Lower lobe of right lung (tissue), 2 donors: ENCODE data around the gene GLIS1. TPM values are rescaled to one million over a fixed set of nuclear protein-coding genes. Genes with fewer than 3 reads are reported as not detected.

ENCODE experiments used
- ATAC-seq, 2 donors: fragments of 200-7000 bp; cut with Tn5 transposase; one replicate each; pipeline ENCODE4 v1.9.1; 2020 to 2022; ENCODE audit warnings: mild to moderate bottlenecking in 2 of 2, moderate library complexity in 2 of 2
- DNase-seq: peaks from one replicate; pipeline ENCODE4 v3.0.0-alpha.2; 2020
- H3K27ac ChIP-seq: fragments of 200-600 bp; one replicate; pipeline ENCODE4 v1.8.0; 2022
- H3K27me3 ChIP-seq: fragments of 200-600 bp; one replicate; pipeline ENCODE4 v1.8.0; 2022; ENCODE audit warnings: low read depth
- H3K36me3 ChIP-seq: fragments of 200-600 bp; one replicate; pipeline ENCODE4 v1.8.0; 2022; ENCODE audit warnings: mild to moderate bottlenecking
- H3K4me1 ChIP-seq: fragments of 200-600 bp; one replicate; pipeline ENCODE4 v1.8.0; 2022
- H3K4me3 ChIP-seq: fragments of 200-600 bp; one replicate; pipeline ENCODE4 v1.8.0; 2022; ENCODE audit warnings: mild to moderate bottlenecking
- H3K9me3 ChIP-seq: fragments of 200-600 bp; one replicate; pipeline ENCODE4 v1.8.0; 2022
- intact Hi-C: fragments of 100-400 bp; cut with DNase I; formaldehyde crosslinking; loops from one replicate; pipeline ENCODE4 v1.11.0; 2022
- total RNA-seq: library from RNA; stranded (reverse); fragmentation: NEBNext Ultra II Directional; extraction: Animal tissue kit (Norgen Biotek cat#: 25700); gene quantifications from one replicate; pipeline ENCODE4 v1.2.1, GENCODE V29; 2021
- TF ChIP-seq, protein P1 (sequence below): fragments of 200-600 bp; IDR thresholded peaks from one replicate; pipeline ENCODE4 v1.8.0; 2022; ENCODE audit warnings: antibody characterized with exemption, mild to moderate bottlenecking
- donor health status: DM: no; HTN: yes; CAD: no; lungs with severe emphysema.

Gene GLIS1
- total RNA-seq, 1 donor from 2014 or later = not detected

GRCh38 chr1:53631622-53632310 lies 107.2 kb downstream of the GLIS1 start:
- DNase-seq (no peak), ATAC-seq (no peak)
- Histone ChIP-seq H3K4me1 (no peaks in the 10 kb centered on the region), H3K36me3 (no peaks in the 10 kb centered on the region), H3K9me3 (no peaks in the 10 kb centered on the region), H3K27ac (no peak overlapping the region), H3K4me3 (no peak overlapping the region), H3K27me3 (peaks cover 2% of the 10 kb centered on the region)
- TF ChIP-seq, protein P1, sequence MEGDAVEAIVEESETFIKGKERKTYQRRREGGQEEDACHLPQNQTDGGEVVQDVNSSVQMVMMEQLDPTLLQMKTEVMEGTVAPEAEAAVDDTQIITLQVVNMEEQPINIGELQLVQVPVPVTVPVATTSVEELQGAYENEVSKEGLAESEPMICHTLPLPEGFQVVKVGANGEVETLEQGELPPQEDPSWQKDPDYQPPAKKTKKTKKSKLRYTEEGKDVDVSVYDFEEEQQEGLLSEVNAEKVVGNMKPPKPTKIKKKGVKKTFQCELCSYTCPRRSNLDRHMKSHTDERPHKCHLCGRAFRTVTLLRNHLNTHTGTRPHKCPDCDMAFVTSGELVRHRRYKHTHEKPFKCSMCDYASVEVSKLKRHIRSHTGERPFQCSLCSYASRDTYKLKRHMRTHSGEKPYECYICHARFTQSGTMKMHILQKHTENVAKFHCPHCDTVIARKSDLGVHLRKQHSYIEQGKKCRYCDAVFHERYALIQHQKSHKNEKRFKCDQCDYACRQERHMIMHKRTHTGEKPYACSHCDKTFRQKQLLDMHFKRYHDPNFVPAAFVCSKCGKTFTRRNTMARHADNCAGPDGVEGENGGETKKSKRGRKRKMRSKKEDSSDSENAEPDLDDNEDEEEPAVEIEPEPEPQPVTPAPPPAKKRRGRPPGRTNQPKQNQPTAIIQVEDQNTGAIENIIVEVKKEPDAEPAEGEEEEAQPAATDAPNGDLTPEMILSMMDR = no peak
- intact Hi-C loops = no loop called here

GRCh38 chr1:53629101-53629691 lies 109.8 kb downstream of the GLIS1 start:
- Histone ChIP-seq H3K27ac (no peak overlapping the region), H3K4me3 (no peak overlapping the region), H3K4me1 (no peaks in the 10 kb centered on the region), H3K36me3 (no peaks in the 10 kb centered on the region), H3K27me3 (peaks cover 4% of the 10 kb centered on the region), H3K9me3 (no peaks in the 10 kb centered on the region)
- intact Hi-C loops = no loop called here
- ATAC-seq (no peak), DNase-seq (no peak)
- TF ChIP-seq, protein P1 = no peak

- no peaks in the 10 kb centered on the region for H3K36me3 ChIP-seq
- DNase-seq (no peak), ATAC-seq (no peak)
- H3K27me3 ChIP-seq = peaks cover 4% of the 10 kb centered on the region
- H3K9me3 ChIP-seq = no peaks in the 10 kb centered on the region
- intact Hi-C loops = no loop called here
- H3K4me1 ChIP-seq = no peaks in the 10 kb centered on the region
- H3K4me3 ChIP-seq = no peak overlapping the region
- H3K27ac ChIP-seq = no peak overlapping the region
- TF ChIP-seq, protein P1 = no peak
These were observed 110.5 kb downstream of the GLIS1 start for GRCh38 chr1:53628286-53628955.

- Histone ChIP-seq H3K4me3 (no peak overlapping the region), H3K9me3 (no peaks in the 10 kb centered on the region), H3K27me3 (peaks cover 4% of the 10 kb centered on the region), H3K36me3 (no peaks in the 10 kb centered on the region), H3K4me1 (no peaks in the 10 kb centered on the region), H3K27ac (no peak overlapping the region)
- ATAC-seq = no peak
- DNase-seq = no peak
- TF ChIP-seq, protein P1 = no peak
- intact Hi-C loops = no loop called here
These were observed 111.3 kb downstream of the GLIS1 start for GRCh38 chr1:53627666-53628065.

DNA sequence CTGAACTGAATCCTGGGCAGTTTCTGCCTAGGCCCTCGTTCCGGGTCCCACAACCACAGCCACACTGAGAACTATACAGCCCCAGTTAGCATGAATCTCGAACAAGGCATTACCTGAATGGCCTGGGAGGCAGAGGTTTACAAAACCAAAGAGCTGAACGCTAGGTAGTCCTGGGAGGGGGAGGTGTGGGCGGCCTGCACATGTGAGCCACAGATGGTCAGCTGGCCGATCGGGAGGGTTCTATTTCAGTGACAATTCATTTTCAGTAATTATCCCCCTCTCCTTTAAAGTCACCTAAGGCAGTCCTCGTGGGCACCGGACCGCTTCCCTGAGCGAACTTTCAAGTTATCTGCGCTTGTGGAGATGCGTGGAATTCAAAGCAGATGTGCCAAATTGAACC lies 111.9 kb downstream of the GLIS1 start:
- DNase-seq (no peak), ATAC-seq (no peak)
- H3K4me3 ChIP-seq = no peak overlapping the region
- intact Hi-C loops = no loop called here
- H3K27me3 ChIP-seq = peaks cover 4% of the 10 kb centered on the region
- H3K9me3 ChIP-seq = no peaks in the 10 kb centered on the region
- no peaks in the 10 kb centered on the region for H3K4me1 ChIP-seq
- TF ChIP-seq, protein P1 = no peak
- no peak overlapping the region for H3K27ac ChIP-seq
- no peaks in the 10 kb centered on the region for H3K36me3 ChIP-seq
